NCI-H146 treated with DMSO at 0.1 percent for 48 hours (cell line): ENCODE results near the gene TBC1D2B.

Source experiments
- DNase-seq: peaks from one replicate; lab custom pipeline; 2025; ENCODE audit not compliant: unreplicated experiment; lab: John Stamatoyannopoulos, UW

TBC1D2B gene

DNA sequence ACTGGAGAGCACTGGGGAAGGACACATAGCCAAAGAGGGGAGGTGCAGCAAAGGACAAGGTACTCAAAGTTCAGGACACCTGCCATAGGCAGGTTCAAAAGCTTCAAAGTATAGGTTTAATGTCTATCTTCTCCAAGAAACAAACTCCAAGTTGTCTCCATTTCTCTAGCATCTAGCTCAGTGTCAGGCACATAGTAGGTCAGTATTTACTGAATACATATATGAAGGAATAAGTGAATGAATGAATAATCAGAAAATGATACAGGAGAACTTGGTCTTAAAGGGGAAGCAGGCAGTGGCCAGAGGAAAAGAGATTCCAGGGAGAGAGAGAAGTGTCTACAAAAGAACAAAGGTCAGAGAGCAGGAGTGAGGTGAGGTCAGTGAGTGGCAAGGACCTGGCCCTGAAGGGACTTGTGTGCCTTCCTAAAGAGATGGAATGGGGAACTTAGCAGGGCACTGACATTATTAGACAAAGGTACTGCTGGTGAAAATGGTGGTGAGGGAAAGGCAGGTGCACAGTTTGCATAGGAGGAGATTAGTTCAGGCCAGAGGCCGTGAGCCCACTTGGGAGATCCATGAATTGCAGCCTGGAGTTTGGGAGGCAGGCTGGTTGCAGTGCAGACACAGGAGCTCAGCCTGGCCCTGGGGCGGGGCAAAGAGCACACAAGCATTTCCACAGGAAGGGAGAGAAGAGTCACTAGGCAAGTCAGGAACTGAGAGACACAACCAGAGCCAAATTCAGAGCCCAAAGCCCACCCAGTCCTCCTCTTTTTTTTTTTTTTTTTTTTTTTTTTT, 21.4 kb downstream of the TBC1D2B start:
- no peak for DNase-seq

DNA sequence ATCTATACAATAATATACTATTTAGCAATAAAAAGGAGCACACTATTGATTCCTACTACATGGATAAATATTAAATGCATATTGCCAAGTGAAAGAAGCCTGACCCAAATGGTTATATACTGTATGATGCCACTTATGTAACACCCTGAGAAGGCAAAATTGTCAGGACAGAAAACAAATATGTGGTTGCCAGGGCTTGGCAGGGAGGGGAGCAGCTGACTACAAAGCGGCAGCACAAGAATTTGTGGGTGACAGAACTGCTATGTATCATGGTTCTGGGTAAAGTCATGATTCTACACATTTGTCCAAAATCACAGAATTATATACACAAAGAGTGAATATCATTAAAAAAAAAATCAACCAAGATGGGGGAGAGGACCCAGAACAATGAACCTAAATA, 22.5 kb downstream of the TBC1D2B start:
- no peak for DNase-seq

DNA sequence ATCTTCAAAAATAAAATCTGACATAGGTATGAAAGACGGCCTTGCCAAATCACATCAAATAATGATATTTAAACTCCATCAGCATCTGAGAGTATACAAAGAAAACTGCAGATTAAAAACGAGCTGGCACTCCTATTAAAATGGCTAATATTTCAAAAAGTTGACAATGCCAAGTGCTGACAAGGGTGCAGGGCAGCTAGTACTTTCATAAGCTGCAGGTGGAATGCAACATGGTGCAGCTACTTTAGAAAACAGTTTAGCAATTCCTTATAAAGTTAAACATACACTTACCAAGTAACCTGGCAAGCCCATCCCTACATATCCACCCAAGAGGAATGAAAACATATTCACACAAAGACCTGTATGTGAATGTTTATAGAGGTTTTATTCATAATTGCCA, 23.0 kb downstream of the TBC1D2B start:
- no peak for DNase-seq

DNA sequence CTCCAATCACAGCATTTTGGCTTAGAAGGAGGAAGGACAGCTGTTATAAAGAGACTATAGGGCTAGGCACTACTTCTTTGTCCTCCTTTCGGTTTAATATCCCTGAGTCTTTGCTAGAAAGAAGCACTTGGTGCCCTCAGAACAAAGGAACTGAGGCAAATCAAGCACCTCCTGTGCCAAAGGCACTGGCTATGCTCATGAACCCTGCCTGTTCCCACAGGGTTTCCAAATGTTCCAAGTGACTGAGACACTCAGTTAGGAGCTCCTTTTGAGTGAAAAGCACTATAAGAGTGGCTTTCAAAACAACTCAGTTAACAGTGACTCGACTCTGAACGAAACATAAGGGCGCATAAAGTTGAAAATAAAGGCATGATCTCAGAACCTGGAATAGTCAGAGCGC, 25.0 kb downstream of the TBC1D2B start:
- no peak for DNase-seq

DNA sequence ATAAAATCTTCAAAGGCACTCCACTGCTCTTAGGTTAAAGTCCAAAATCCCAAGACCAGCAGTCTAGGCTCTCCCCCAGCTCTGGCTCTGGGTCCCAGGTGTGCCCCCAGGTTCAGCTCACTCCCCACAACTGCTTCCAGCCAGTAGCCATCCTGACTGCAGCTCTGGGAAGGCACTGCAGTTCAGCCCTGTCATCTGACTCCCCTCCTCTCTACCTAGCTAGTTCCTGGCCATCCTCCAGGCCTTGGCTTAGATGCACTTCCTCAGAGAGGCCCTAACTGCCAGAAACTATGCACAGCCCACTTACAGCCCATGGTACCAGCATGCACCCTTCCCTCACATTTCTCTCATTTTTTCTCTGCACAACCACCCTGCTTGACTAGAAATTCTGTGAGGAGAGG, 25.5 kb downstream of the TBC1D2B start:
- no peak for DNase-seq

DNA sequence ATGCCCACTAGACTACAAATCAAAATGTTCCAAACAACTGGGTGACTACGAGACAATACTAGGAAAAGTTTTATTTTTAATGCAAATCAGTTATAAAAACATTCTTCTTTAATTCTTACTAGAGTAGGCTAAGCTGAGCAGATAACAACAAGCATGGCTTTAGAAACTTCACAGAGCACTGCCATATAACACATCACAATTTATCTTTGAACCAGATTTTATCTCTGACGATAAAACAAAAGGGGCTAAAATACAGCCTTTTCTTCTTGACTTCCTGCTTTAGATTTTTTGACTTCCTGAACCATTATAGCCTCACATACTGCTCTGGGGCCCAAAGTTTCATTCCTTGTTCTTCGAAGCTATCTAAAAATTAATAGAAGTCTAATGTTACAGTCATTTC, 25.9 kb downstream of the TBC1D2B start:
- DNase-seq = no peak

DNA sequence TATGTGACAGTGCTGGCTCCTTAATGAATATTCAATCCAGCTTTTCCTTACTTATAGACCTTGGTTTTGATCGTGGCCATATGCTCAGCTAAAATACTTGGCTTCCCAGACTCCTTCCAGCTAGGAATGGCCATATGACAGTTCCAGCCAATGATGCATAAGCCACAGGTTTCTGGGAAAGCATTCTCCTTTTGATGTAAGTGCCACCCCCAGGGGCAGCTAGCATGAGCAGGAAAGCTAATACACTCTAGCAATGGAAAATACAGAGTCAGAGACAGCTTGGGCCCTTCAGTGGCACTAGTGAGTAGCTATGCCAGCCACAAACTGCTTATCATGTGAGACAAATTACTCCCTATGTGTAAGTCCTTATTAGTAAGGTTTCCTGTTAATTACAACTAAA, 26.7 kb downstream of the TBC1D2B start:
- DNase-seq = no peak

DNA sequence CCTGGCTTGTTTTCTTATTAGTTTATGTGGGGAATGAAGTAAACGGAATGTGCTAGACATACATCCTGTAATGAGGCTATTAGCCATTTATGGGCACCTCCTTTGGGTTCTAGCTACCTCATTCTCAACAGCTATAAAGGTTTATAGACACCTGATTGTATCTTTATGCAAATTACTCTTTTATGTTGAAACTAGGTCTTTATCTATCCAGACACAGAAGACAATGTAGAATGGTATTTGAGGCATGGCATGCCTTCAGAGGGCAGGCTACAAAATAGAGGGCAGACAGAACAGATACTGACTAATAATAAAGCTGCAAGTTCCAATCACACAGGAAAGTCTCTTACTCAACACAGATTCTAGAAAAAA, 27.1 kb downstream of the TBC1D2B start:
- no peak for DNase-seq

DNA sequence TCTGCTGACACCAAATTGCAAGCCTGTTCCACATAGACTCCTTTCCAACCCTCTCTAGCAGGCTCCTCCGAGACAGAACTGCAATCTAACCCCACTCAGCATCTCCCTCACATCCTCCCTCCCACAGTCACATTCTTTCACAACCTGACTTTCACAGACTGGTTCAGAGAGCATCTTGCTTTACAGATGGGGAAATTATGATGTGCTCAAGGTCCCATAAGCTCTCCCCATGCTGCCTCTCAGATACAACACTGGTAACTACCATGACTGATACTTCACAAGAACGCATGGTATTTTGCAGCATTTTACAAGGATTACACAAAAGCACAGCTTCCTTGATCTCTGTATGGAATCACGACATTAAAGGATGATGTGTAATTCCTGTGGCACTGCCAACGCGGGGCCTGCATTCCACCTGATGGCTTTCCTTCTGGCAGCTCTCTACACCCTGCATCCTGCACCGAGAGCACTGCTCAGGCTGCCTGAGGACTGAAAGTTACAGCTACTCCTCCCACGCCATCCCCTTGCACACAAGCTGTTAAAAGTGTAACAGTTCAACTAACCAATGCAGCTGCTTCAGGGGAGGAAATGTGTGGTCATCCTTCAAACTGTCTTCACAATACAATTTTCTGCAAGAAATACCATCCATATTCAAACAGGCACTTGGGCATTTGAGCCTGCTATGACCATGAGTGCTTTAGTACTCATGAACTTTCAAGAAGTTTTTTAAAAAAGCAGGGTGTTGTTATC, 27.6 kb downstream of the TBC1D2B start:
- no peak for DNase-seq

DNA sequence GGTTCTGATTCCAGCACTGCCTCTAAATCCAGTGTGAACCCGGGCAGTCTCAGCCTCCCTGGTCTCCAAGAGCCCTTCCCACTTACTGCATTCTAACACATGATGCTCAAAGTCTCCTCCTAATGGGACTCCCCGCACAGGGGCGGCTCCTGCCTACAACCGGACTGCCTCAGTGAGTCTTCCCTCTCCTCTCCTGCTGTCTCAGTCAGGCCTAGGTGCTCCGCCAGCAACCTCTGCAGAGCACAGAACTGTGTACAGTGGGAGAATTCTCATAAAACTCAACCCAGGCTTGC, 28.9 kb downstream of the TBC1D2B start:
- DNase-seq = no peak

DNA sequence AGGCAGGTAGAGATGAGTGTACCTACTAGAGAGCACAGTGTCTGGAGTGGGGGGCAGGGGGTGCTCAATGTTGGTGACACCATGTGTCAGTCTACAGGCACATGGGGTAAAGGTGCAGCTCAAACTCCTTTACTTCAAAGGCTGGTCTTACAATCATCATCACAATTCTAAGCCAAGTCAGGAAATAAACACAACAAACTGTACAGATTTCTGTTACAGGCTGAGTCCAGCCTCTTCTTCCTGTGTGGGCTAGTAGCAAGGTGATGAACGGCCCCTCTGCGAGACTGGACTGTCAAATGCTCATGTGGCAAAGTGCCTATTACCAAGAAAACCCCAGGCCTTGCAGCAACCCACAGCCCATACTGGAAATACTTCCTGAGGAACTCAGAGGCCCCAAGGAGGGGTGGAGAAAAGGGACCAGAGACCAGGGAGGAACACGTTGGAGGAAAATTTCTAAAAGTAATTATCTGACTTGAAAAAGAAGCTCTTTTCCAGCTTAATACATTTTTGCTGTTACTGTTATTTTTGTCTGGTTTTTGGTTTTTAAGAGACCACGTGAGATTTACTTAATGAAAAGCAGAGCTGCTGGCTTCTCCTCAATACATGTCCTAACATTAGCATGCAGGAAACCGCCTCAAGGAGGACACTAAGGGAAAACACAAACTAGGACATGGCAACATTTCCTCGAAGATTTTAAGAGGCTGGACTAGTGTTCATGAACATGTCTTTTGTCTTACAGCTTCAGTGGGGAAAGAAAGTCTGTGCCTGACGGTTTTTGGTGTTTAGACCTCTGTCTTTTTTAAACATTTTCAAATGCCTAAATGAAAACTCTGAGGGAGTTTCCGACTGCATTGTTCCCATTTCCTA, 29.5 kb downstream of the TBC1D2B start:
- no peak for DNase-seq

DNA sequence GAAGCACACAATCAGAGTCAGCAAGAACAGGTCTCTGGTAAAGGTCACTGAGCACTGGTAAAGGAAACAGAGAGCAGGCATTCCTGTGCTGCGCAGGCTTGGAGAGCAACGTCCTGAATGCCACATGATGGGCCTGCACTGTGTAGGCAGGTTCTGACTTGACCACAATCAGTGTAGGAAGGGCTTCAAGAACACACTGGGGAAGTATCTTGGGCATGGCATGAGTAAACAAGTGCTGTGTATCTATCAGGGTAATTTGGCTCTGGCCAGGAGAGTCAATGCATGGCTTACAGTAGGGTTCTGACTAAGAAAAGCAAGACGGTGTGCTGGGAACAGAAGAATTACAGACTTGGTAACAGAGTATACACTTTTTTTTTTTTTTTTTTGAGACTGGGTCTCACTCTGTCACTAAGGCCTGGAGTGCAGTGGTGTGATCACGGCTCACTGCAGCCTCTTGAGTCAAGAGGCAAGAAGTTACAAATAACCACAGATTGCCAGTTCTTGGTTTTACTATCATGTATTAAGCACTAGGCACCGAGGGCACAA, 30.6 kb downstream of the TBC1D2B start:
- DNase-seq = no peak

DNA sequence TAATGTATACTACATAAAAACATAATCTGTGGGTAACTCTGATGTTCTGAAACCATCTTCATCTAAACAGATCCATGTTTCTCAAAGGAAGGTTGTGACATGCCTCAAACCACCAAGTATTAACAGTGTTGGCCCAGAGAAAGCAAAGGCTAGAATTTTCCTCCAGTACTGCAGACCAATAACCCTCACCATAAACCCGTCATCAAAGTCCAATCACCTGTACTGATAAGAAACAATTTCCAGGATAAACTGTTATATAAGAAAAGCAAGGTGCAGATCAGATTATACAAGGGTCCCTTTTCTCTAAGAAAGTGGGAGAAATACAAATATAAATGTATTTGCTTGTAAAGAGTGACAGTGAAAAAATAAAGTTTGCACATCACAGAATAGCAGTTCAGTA, 32.3 kb downstream of the TBC1D2B start:
- no peak for DNase-seq

DNA sequence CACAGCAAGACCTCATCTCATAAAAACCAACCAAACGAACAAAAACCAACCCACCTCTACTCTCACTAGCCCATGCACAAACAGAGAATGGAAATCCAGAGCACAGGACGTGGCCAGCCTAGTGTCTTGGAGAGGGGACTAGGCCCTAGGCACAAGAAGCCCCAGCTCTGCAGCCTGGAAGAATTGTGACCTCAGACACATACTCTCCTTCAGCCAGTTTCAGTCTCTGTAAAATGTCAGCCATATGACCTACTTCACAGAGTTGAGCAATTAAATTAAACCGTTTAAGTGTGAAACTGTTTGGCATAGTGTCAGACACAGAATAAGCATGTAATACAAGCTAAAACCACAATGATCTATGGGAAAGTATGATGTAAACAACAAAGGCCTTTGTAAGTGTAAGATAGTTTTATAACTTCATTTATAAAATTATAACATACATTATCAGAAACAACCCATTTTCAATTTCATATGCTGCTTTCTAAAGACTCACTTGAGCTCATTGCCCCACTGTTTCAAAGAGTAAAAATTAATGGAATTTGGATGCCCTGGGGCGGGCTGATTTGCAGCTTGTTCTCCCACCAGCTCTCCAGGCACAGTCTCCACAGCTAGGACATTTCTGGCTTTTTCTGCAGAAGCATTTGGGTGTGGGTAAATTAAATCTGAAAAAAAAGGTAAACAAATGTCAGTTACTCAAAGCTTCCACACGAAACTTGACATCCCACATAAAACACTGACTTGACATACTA, 32.9 kb downstream of the TBC1D2B start:
- DNase-seq = no peak

DNA sequence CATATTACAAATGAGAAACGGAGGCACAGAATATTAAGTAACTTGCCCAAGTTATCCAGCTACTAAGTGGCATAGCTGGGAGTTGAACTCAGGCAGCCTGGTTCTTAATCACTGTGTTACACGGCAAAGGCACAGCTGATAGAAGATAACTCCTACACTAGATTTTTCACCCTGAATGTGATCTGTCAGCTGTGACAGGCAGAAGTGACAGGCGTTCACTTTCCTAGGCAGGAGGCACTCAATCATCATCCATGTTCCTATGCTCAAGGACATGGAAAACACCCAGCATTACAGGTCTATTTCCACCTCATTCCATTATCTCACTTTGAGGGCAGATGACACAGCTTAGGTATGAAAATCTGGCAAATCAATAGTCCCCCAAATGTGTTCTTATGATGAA, 35.6 kb downstream of the TBC1D2B start:
- DNase-seq = no peak

DNA sequence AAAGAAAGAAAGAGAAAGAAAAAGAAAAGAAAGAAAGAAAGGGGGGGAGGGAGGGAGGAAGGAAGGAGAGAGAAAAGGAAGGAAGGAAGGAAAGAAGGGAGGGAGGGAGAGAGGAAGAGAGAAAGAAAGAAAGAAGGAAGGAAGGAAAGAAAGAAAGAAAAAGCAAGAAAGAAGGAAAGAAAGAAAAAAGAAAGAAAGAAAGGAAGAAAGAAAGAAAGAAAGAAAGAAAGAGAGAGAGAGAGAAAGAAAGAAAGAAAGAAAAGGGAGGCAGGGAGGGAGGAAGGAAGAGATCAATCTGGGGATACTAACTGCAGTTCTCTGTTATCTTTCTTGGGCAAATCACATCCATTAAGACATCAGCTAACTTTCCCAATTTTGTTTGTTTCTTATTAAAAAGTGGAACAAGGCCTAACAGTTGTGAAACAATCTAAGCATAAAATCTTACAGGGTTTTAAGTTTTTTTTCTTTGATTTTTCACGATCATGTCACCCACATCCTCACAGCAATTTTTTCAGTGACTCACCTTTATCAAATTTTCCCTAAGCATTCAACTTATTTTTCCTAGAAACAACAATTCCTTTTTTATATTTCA, 36.8 kb downstream of the TBC1D2B start:
- DNase-seq = no peak

DNA sequence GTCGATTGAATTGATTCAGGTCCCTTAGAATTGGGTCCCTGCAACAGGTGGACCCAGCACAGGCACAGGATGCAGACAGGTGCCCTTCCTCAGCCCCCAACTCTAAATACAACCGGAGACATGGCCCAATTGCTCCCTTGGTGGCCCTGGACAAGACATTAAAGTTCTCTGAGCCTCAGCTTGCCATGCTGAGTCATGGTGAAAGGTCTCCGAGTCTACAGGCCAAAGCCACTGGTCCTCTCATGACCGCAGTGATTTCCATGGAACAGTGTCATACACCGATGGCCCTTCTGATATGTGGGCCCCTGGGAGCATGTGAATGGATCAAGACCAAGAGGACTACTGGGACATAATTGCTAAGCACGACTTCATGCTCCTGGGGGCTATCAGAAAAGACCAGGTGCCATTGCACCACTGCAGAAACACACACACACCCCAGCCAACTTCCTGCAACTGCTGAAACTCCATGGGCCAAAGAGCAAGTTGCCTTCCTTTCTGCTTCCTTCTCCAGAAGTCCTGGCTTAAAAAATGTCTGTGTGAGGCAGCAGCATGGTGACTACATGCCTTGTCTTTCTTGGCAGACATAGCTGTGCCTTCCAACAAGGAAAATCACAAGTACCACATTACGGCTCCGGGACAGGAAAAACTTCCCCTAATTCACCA, 38.8 kb downstream of the TBC1D2B start:
- no peak for DNase-seq

DNA sequence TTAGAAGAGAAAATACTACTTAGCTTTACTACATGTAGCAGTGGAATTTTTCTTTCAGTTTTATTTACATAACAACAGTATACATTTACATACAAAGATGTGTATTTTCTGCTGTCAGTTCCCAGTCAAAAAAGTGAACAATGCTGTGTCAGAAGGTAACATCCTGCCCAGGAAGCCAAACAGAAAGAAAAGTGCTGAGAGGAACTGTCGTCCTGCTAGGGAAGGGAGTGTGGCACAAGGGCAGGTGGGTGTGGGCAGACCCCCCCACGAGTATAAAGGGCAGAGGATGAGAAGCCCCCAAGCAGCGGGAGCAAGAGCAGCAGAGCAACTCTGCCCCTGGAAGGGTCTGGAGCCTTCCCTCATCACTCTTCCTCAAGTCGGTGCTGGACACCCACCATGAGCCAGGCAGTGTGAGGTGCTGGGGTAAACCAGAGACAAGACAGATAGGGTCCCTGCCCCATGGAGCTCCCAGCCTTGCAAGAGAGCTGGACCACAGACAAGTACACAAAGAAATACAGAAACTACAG, 39.7 kb downstream of the TBC1D2B start:
- DNase-seq = no peak

DNA sequence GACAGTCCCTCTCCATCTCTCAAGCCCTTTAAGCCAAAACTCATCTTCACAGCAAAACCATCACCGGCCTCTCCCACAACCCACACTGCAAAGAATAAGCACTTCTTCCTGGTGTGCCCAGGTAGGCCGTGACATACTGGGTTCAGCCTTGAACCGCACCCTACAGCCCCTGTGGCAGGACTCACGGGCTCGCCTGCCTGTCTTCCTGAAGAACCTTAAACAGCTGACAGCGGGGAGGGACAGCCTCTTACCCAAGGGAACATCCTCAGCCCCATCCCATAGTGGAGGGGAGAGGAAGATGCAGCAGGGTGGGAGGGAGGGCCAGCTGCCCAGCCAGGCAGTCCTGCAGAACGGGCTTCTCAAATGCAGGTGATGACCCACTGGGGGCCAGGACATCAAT, 40.2 kb downstream of the TBC1D2B start:
- DNase-seq = no peak
